ENCODE data around the gene YWHAE.

- no peak for TF ChIP-seq TCF3 (IDR thresholded peaks at IDR 0.05; ENCODE audit: borderline replicate concordance, insufficient read depth, low read depth, low read length)
- TF ChIP-seq, protein P1, sequence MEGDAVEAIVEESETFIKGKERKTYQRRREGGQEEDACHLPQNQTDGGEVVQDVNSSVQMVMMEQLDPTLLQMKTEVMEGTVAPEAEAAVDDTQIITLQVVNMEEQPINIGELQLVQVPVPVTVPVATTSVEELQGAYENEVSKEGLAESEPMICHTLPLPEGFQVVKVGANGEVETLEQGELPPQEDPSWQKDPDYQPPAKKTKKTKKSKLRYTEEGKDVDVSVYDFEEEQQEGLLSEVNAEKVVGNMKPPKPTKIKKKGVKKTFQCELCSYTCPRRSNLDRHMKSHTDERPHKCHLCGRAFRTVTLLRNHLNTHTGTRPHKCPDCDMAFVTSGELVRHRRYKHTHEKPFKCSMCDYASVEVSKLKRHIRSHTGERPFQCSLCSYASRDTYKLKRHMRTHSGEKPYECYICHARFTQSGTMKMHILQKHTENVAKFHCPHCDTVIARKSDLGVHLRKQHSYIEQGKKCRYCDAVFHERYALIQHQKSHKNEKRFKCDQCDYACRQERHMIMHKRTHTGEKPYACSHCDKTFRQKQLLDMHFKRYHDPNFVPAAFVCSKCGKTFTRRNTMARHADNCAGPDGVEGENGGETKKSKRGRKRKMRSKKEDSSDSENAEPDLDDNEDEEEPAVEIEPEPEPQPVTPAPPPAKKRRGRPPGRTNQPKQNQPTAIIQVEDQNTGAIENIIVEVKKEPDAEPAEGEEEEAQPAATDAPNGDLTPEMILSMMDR (IDR thresholded peaks at IDR 0.05 in 2 of 3, conservative IDR thresholded peaks at IDR 0.05 in 1 of 3; ENCODE audit: control insufficient read depth in 2 of 3, extremely low read depth in 1 of 3, insufficient read depth in 1 of 3, low read depth in 3 of 3, low read length in 3 of 3) = no peak
- no peak for TF ChIP-seq NFYB (IDR thresholded peaks at IDR 0.05; ENCODE audit: insufficient read depth, low read depth, low read length)
- TF ChIP-seq, protein P2, sequence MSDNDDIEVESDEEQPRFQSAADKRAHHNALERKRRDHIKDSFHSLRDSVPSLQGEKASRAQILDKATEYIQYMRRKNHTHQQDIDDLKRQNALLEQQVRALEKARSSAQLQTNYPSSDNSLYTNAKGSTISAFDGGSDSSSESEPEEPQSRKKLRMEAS (IDR thresholded peaks at IDR 0.05; ENCODE audit: low read depth, low read length) = no peak
- no peak for TF ChIP-seq BRCA1 (IDR thresholded peaks at IDR 0.05; ENCODE audit: low read depth, low read length)
- TF ChIP-seq CEBPB (IDR thresholded peaks at IDR 0.05; ENCODE audit: borderline replicate concordance in 1 of 2, low read depth in 2 of 2, low read length in 2 of 2) = no peak
- no peak for TF ChIP-seq MTA3 (IDR thresholded peaks at IDR 0.05; ENCODE audit: borderline replicate concordance, low read length)
- TF ChIP-seq, protein P3, sequence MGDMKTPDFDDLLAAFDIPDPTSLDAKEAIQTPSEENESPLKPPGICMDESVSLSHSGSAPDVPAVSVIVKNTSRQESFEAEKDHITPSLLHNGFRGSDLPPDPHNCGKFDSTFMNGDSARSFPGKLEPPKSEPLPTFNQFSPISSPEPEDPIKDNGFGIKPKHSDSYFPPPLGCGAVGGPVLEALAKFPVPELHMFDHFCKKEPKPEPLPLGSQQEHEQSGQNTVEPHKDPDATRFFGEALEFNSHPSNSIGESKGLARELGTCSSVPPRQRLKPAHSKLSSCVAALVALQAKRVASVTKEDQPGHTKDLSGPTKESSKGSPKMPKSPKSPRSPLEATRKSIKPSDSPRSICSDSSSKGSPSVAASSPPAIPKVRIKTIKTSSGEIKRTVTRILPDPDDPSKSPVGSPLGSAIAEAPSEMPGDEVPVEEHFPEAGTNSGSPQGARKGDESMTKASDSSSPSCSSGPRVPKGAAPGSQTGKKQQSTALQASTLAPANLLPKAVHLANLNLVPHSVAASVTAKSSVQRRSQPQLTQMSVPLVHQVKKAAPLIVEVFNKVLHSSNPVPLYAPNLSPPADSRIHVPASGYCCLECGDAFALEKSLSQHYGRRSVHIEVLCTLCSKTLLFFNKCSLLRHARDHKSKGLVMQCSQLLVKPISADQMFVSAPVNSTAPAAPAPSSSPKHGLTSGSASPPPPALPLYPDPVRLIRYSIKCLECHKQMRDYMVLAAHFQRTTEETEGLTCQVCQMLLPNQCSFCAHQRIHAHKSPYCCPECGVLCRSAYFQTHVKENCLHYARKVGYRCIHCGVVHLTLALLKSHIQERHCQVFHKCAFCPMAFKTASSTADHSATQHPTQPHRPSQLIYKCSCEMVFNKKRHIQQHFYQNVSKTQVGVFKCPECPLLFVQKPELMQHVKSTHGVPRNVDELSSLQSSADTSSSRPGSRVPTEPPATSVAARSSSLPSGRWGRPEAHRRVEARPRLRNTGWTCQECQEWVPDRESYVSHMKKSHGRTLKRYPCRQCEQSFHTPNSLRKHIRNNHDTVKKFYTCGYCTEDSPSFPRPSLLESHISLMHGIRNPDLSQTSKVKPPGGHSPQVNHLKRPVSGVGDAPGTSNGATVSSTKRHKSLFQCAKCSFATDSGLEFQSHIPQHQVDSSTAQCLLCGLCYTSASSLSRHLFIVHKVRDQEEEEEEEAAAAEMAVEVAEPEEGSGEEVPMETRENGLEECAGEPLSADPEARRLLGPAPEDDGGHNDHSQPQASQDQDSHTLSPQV (IDR thresholded peaks at IDR 0.05) = no peak
Observed at GRCh38 chr17:1420981-1421380, 21.0 kb upstream of the YWHAE start.

All from GM12878 (cell line).